Activated B cell treated with CpG ODN at 0.5 μM for 24 hours (primary cell): ENCODE results near the gene SERPINB13. TPM values are rescaled to one million over a fixed set of nuclear protein-coding genes. Genes with fewer than 3 reads are reported as not detected.

ENCODE experiments used
- ATAC-seq: fragments of 200-7000 bp; cut with Tn5 transposase; one replicate; pipeline ENCODE4 v1.10.0; 2021; ENCODE audit warnings: low read depth, mild to moderate bottlenecking, moderate library complexity
- CTCF ChIA-PET: fragments of 350-600 bp; sonication (Branson Sonifier 250); formaldehyde crosslinking; loops from one replicate; lab custom pipeline; 2021; ENCODE audit warnings: antibody characterized with exemption; lab: Charles Lee
- POLR2A ChIA-PET: fragments of 350-600 bp; sonication (Branson Sonifier 250); formaldehyde crosslinking; loops from one replicate; lab custom pipeline; 2021; ENCODE audit warnings: antibody characterized with exemption; lab: Charles Lee
- DNase-seq: peaks from one replicate; pipeline ENCODE4 v3.0.0; 2022
- H3K27ac Mint-ChIP-seq: one replicate; pipeline ENCODE4 v1.8.0; 2020; ENCODE audit warnings: mixed read lengths
- H3K27me3 Mint-ChIP-seq: one replicate; pipeline ENCODE4 v1.8.0; 2021; ENCODE audit warnings: mixed read lengths
- H3K36me3 Mint-ChIP-seq: one replicate; pipeline ENCODE4 v1.8.0; 2021; ENCODE audit warnings: low read depth, mixed read lengths
- H3K4me1 Mint-ChIP-seq: one replicate; pipeline ENCODE4 v1.8.0; 2021; ENCODE audit warnings: mixed read lengths
- H3K4me3 Mint-ChIP-seq: one replicate; pipeline ENCODE4 v1.8.0; 2020; ENCODE audit warnings: mild to moderate bottlenecking, mixed read lengths
- H3K9me3 Mint-ChIP-seq: one replicate; pipeline ENCODE4 v1.8.0; 2020; ENCODE audit warnings: mixed read lengths
- intact Hi-C: fragments of 100-400 bp; cut with micrococcal nuclease; formaldehyde crosslinking; loops from one replicate; pipeline ENCODE4 v1.15.1; 2024
- total RNA-seq: library from RNA; stranded (reverse); gene quantifications from 2 replicates; pipeline ENCODE4 v1.2.3, GENCODE V29; 2022
- TF ChIP-seq, protein P1 (sequence below): fragments of 200-600 bp; IDR thresholded peaks from one replicate; pipeline ENCODE4 v1.8.0; 2022; ENCODE audit warnings: antibody characterized with exemption, mild to moderate bottlenecking

Gene SERPINB13, protein sequence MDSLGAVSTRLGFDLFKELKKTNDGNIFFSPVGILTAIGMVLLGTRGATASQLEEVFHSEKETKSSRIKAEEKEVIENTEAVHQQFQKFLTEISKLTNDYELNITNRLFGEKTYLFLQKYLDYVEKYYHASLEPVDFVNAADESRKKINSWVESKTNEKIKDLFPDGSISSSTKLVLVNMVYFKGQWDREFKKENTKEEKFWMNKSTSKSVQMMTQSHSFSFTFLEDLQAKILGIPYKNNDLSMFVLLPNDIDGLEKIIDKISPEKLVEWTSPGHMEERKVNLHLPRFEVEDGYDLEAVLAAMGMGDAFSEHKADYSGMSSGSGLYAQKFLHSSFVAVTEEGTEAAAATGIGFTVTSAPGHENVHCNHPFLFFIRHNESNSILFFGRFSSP
- not detected in 2 replicates for total RNA-seq

DNA sequence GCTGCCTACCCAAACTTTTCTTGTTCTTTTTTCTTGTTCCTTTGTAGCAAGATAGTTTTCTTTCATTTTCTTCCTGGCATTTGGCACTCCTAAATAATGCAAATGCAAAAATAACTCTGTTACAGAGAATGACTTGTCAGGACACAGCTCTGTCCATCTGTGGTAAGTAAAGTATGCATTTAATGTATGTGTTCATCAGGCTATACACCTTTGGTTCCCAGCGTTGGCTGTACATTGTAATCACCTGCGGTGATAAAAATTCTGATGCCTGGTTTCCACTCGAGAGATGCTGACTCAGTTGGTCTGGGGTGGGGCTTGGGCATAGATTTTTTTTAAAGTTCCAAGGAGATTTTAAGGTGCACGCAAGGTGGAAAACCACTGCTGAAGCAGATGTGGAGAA is at the start of gene SERPINB13:
SERPINB13 (plus strand) TSS at position 378 of the 400 bp plus-strand sequence. CDS start 1,325 bp downstream, outside the sequence.
- Mint-ChIP-seq H3K4me3 (no peak within 1 kb of the TSS), H3K27ac (no peak within 1 kb of the TSS), H3K27me3 (peaks cover 21% of the 10 kb centered on the region), H3K4me1 (no peaks in the 10 kb centered on the region), H3K36me3 (no peaks in the 10 kb centered on the region), H3K9me3 (no peaks in the 10 kb centered on the region)
- POLR2A ChIA-PET = no interaction called here
- ATAC-seq (no peak), DNase-seq (no peak)
- intact Hi-C loops = no loop called here
- CTCF ChIA-PET = no interaction called here
- TF ChIP-seq, protein P1, sequence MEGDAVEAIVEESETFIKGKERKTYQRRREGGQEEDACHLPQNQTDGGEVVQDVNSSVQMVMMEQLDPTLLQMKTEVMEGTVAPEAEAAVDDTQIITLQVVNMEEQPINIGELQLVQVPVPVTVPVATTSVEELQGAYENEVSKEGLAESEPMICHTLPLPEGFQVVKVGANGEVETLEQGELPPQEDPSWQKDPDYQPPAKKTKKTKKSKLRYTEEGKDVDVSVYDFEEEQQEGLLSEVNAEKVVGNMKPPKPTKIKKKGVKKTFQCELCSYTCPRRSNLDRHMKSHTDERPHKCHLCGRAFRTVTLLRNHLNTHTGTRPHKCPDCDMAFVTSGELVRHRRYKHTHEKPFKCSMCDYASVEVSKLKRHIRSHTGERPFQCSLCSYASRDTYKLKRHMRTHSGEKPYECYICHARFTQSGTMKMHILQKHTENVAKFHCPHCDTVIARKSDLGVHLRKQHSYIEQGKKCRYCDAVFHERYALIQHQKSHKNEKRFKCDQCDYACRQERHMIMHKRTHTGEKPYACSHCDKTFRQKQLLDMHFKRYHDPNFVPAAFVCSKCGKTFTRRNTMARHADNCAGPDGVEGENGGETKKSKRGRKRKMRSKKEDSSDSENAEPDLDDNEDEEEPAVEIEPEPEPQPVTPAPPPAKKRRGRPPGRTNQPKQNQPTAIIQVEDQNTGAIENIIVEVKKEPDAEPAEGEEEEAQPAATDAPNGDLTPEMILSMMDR = no peak

DNA sequence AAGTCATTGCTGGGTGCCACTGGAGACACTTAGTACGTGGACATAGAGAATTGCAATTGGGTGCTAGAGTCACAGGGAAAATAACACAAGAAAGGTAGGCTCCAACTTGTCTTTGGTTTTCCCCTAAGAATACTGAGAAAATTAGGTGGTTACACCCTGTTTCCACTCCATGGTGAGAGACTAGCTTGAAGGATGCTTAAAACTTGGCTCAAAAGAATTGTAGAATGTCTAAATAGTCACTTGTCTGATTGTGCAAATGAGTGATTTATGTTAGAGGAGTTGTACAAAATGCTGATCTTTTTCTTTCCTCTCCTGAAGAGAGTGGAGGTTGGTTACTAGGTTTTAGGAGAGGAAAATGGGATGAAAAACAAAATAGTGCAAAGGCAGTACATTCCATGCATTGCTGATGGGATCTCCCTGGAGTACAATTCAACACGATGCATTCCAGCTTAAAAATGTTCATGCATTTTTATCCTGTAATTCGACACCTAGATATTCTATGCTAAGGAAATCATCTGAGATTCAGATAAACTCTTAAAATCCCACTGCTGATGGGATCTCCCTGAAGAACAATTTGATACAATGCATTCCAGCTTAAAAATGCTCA is 47.1 kb upstream of the SERPINB13 start:
- intact Hi-C loops = no loop called here
- CTCF ChIA-PET = no interaction called here

DNA sequence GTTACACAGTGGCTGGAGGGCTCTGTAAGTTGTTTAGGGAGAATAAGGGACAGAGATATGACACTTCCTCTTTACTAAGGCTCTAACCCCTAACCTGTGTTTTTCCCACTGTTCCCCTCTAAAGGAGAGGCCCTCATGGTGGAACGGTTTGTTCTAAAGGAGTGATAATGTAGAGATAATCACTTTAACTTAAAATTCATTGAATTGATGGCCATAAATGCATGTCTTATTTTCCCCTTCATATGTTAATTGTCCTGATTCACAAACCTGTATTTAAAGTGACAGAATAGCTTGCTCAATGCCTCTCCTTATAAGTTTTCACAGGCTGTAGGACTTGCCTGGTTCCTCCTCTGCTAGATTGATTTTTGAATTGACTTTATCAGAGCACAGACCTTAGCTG is 45.1 kb upstream of the SERPINB13 start, which contains the start of gene SERPINB12:
SERPINB12 (plus strand) TSS at position 301 of the 400 bp plus-strand sequence. CDS start 13,791 bp downstream, outside the sequence.
- Mint-ChIP-seq H3K27me3 (peaks cover 19% of the 10 kb centered on the region), H3K9me3 (no peaks in the 10 kb centered on the region), H3K4me1 (no peaks in the 10 kb centered on the region), H3K36me3 (no peaks in the 10 kb centered on the region), H3K4me3 (no peak within 1 kb of the TSS), H3K27ac (no peak within 1 kb of the TSS)
- DNase-seq (no peak), ATAC-seq (no peak)
- intact Hi-C loops = no loop called here
- ChIA-PET POLR2A (no interaction called here), CTCF (no interaction called here)
- TF ChIP-seq, protein P1 = no peak

More for the DNA sequence above, 47.1 kb upstream of the SERPINB13 start:
- POLR2A ChIA-PET = no interaction called here
- ATAC-seq (no peak), DNase-seq (no peak)
- H3K4me3 Mint-ChIP-seq = no peak overlapping the region
- no peaks in the 10 kb centered on the region for H3K36me3 Mint-ChIP-seq
- TF ChIP-seq, protein P1 = no peak
- H3K27ac Mint-ChIP-seq = no peak overlapping the region
- H3K9me3 Mint-ChIP-seq = no peaks in the 10 kb centered on the region
- peaks cover 21% of the 10 kb centered on the region for H3K27me3 Mint-ChIP-seq
- H3K4me1 Mint-ChIP-seq = no peaks in the 10 kb centered on the region

DNA sequence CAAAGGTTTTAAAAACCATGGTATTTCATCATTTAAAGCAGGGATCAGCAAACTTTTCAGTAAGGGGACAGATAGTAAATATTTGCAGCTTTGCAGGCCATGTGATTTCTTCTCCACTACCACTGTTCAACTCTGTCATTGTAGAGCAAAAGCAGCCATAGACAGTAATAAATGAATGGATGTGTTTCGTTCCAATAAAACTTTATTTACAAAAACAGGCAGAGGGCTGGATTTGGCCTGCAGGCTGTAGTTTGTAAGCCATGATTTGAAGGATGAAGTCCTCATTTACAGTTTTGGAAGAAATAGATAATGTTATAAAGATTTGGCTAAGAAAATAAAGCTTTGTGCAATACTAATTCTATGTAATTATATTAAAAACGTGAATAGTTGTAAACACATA is 43.1 kb upstream of the SERPINB13 start:
- ChIA-PET POLR2A (no interaction called here), CTCF (no interaction called here)
- Mint-ChIP-seq H3K27me3 (peaks cover 16% of the 10 kb centered on the region), H3K27ac (no peak overlapping the region), H3K9me3 (no peaks in the 10 kb centered on the region), H3K4me3 (no peak overlapping the region), H3K4me1 (no peaks in the 10 kb centered on the region), H3K36me3 (no peaks in the 10 kb centered on the region)
- ATAC-seq (no peak), DNase-seq (no peak)
- intact Hi-C loops = no loop called here
- TF ChIP-seq, protein P1 = no peak

DNA sequence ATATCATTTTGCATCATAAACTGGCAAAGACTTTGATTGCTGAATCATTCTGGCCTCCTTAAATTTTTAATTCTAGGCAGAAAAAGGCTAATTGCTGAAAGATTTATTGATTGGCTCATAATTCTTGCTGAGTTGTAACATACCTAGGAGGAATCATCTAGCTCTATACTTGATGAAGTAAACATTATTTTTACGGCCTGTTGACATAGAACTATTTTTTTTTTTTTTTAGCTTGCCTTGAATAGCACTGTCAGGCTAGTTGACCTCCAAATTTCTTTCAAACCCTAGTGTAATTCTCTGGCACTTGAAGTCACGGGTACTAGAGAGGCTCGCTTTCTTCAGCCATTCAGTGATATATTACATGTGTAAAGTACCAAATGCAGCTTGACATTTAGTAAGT is 42.1 kb upstream of the SERPINB13 start:
- ATAC-seq (no peak), DNase-seq (no peak)
- Mint-ChIP-seq H3K4me3 (no peak overlapping the region), H3K4me1 (no peaks in the 10 kb centered on the region), H3K27ac (no peak overlapping the region), H3K9me3 (no peaks in the 10 kb centered on the region), H3K27me3 (peaks cover 10% of the 10 kb centered on the region), H3K36me3 (no peaks in the 10 kb centered on the region)
- POLR2A ChIA-PET = no interaction called here
- intact Hi-C loops = no loop called here
- TF ChIP-seq, protein P1 = no peak
- CTCF ChIA-PET = no interaction called here
